GM23338 (cell line): ENCODE measurements around the gene FRMD4A.

Experiments
- CREB1 ChIP-seq: fragments of 250-450 bp; sonication (Bioruptor Pico); IDR thresholded peaks from 2 replicates; pipeline ENCODE4 v1.5.0; 2020; ENCODE audit warnings: low read depth, mild to moderate bottlenecking, moderate library complexity
- CTCF ChIP-seq, 2 experiments: fragments of 200-600 bp in 1 of 2; sonication (generic) in 1 of 2; conservative IDR thresholded peaks; 2 replicates each; pipeline versions ENCODE4 v1.5.1 to v1.6.1; 2016 to 2017; ENCODE audit warnings: antibody characterized with exemption in 2 of 2, low read depth in 2 of 2, mild to moderate bottlenecking in 2 of 2, moderate library complexity in 1 of 2
- ETS1 ChIP-seq: IDR thresholded peaks from 2 replicates; pipeline ENCODE4 v1.6.1; 2016; ENCODE audit warnings: antibody characterized with exemption
- EZH2 ChIP-seq: fragments of 200-600 bp; sonication (generic); IDR thresholded peaks from one replicate; pipeline ENCODE4 v1.8.0; 2017; ENCODE audit warnings: antibody characterized with exemption, mild to moderate bottlenecking, low read depth; ENCODE audit not compliant: unreplicated experiment
- EZH2phosphoT487 ChIP-seq: fragments of 200-600 bp; sonication (generic); IDR thresholded peaks from one replicate; pipeline ENCODE4 v1.8.1; 2018; ENCODE audit warnings: antibody characterized with exemption; ENCODE audit not compliant: unreplicated experiment
- JUNB ChIP-seq: IDR thresholded peaks from one replicate; pipeline ENCODE4 v1.6.1; 2016; ENCODE audit warnings: antibody characterized with exemption; ENCODE audit not compliant: unreplicated experiment
- POLR2AphosphoS5 ChIP-seq: IDR thresholded peaks from 2 replicates; pipeline ENCODE4 v1.6.1; 2016; ENCODE audit warnings: antibody characterized with exemption, low read depth
- STAT1 ChIP-seq: IDR thresholded peaks from one replicate; pipeline ENCODE4 v1.6.1; 2016; ENCODE audit warnings: antibody characterized with exemption; ENCODE audit not compliant: unreplicated experiment
- ZNF114 ChIP-seq: fragments of 250-450 bp; sonication (Bioruptor Pico); IDR thresholded peaks from 2 replicates; pipeline ENCODE4 v1.5.0; 2020; ENCODE audit warnings: mild to moderate bottlenecking, moderate library complexity
- ZNF331 ChIP-seq: fragments of 250-450 bp; sonication (Bioruptor Pico); IDR thresholded peaks from 2 replicates; pipeline ENCODE4 v1.5.0; 2020; ENCODE audit warnings: low read depth, mild to moderate bottlenecking, moderate library complexity
- TF ChIP-seq, protein P1 (sequence below): IDR thresholded peaks from one replicate; pipeline ENCODE4 v1.6.1; 2018; ENCODE audit warnings: antibody characterized with exemption; ENCODE audit not compliant: unreplicated experiment
- TF ChIP-seq, protein P2 (sequence below): fragments of 250-450 bp; sonication (Bioruptor Pico); IDR thresholded peaks from 2 replicates; pipeline ENCODE4 v1.5.0; 2020; ENCODE audit warnings: mild to moderate bottlenecking, moderate library complexity

DNA sequence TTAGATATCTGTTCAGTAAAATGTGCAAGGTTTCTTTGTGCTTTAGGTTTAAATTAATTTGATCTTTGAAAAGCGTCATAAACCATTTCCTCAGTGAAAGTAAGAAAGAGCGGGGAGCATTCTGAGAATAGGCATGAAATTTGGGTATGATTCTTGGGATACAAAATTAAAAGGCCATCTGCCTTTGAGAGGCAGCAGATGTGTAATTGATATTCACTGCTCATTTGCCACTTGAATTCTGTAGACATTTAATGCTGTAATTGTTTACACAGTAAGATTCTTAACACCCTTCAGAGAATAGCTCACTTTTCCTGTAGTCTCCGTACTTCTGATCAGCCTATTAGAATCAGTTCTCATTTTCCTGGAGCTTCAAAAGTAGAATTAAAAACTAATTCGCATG lies 18.7 kb downstream of the FRMD4A start:
- TF ChIP-seq EZH2, result no peak
- no peak for TF ChIP-seq CTCF (conservative IDR thresholded peaks at IDR 0.05; ENCODE audit: low read depth in 2 of 2)
- TF ChIP-seq, protein P1, sequence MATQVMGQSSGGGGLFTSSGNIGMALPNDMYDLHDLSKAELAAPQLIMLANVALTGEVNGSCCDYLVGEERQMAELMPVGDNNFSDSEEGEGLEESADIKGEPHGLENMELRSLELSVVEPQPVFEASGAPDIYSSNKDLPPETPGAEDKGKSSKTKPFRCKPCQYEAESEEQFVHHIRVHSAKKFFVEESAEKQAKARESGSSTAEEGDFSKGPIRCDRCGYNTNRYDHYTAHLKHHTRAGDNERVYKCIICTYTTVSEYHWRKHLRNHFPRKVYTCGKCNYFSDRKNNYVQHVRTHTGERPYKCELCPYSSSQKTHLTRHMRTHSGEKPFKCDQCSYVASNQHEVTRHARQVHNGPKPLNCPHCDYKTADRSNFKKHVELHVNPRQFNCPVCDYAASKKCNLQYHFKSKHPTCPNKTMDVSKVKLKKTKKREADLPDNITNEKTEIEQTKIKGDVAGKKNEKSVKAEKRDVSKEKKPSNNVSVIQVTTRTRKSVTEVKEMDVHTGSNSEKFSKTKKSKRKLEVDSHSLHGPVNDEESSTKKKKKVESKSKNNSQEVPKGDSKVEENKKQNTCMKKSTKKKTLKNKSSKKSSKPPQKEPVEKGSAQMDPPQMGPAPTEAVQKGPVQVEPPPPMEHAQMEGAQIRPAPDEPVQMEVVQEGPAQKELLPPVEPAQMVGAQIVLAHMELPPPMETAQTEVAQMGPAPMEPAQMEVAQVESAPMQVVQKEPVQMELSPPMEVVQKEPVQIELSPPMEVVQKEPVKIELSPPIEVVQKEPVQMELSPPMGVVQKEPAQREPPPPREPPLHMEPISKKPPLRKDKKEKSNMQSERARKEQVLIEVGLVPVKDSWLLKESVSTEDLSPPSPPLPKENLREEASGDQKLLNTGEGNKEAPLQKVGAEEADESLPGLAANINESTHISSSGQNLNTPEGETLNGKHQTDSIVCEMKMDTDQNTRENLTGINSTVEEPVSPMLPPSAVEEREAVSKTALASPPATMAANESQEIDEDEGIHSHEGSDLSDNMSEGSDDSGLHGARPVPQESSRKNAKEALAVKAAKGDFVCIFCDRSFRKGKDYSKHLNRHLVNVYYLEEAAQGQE, result no peak
- TF ChIP-seq JUNB, result no peak
- no peak for TF ChIP-seq EZH2phosphoT487
- TF ChIP-seq POLR2AphosphoS5, result no peak
- TF ChIP-seq ZNF331 (CRISPR knock-in tag), result no peak
- TF ChIP-seq, protein P2, sequence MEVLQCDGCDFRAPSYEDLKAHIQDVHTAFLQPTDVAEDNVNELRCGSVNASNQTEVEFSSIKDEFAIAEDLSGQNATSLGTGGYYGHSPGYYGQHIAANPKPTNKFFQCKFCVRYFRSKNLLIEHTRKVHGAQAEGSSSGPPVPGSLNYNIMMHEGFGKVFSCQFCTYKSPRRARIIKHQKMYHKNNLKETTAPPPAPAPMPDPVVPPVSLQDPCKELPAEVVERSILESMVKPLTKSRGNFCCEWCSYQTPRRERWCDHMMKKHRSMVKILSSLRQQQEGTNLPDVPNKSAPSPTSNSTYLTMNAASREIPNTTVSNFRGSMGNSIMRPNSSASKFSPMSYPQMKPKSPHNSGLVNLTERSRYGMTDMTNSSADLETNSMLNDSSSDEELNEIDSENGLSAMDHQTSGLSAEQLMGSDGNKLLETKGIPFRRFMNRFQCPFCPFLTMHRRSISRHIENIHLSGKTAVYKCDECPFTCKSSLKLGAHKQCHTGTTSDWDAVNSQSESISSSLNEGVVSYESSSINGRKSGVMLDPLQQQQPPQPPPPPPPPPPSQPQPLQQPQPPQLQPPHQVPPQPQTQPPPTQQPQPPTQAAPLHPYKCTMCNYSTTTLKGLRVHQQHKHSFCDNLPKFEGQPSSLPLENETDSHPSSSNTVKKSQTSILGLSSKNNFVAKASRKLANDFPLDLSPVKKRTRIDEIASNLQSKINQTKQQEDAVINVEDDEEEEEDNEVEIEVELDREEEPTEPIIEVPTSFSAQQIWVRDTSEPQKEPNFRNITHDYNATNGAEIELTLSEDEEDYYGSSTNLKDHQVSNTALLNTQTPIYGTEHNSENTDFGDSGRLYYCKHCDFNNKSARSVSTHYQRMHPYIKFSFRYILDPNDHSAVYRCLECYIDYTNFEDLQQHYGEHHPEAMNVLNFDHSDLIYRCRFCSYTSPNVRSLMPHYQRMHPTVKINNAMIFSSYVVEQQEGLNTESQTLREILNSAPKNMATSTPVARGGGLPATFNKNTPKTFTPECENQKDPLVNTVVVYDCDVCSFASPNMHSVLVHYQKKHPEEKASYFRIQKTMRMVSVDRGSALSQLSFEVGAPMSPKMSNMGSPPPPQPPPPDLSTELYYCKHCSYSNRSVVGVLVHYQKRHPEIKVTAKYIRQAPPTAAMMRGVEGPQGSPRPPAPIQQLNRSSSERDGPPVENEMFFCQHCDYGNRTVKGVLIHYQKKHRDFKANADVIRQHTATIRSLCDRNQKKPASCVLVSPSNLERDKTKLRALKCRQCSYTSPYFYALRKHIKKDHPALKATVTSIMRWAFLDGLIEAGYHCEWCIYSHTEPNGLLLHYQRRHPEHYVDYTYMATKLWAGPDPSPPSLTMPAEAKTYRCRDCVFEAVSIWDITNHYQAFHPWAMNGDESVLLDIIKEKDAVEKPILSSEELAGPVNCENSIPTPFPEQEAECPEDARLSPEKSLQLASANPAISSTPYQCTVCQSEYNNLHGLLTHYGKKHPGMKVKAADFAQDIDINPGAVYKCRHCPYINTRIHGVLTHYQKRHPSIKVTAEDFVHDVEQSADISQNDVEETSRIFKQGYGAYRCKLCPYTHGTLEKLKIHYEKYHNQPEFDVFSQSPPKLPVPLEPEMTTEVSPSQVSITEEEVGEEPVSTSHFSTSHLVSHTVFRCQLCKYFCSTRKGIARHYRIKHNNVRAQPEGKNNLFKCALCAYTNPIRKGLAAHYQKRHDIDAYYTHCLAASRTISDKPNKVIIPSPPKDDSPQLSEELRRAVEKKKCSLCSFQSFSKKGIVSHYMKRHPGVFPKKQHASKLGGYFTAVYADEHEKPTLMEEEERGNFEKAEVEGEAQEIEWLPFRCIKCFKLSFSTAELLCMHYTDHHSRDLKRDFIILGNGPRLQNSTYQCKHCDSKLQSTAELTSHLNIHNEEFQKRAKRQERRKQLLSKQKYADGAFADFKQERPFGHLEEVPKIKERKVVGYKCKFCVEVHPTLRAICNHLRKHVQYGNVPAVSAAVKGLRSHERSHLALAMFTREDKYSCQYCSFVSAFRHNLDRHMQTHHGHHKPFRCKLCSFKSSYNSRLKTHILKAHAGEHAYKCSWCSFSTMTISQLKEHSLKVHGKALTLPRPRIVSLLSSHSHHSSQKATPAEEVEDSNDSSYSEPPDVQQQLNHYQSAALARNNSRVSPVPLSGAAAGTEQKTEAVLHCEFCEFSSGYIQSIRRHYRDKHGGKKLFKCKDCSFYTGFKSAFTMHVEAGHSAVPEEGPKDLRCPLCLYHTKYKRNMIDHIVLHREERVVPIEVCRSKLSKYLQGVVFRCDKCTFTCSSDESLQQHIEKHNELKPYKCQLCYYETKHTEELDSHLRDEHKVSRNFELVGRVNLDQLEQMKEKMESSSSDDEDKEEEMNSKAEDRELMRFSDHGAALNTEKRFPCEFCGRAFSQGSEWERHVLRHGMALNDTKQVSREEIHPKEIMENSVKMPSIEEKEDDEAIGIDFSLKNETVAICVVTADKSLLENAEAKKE, result no peak
- TF ChIP-seq STAT1, result no peak
- TF ChIP-seq CREB1 (CRISPR knock-in tag), result no peak
- no peak for TF ChIP-seq ETS1
- no peak for TF ChIP-seq ZNF114 (CRISPR knock-in tag)
